RWPE2 (cell line): ENCODE measurements around the gene FAM81B.

Source experiments
- ATAC-seq: fragments of 200-7000 bp; cut with Tn5 transposase; 3 replicates; pipeline ENCODE4 v1.9.1; 2021; ENCODE audit warnings: low read depth
- DNase-seq: peaks from one replicate; pipeline ENCODE4 v3.0.0-alpha.2; 2020; ENCODE audit warnings: low spot score
- H3K27ac ChIP-seq: fragments of 450-650 bp; 2 replicates; pipeline ENCODE4 v1.5.1; 2017; ENCODE audit warnings: mild to moderate bottlenecking; ENCODE audit not compliant: poor library complexity, severe bottlenecking
- H3K27me3 ChIP-seq: fragments of 250-450 bp; sonication (Bioruptor Pico); 2 replicates; pipeline ENCODE4 v1.5.1; 2021; ENCODE audit warnings: mild to moderate bottlenecking, moderate library complexity; ENCODE audit not compliant: insufficient read depth, poor library complexity, severe bottlenecking
- H3K36me3 ChIP-seq: fragments of 250-450 bp; sonication (Bioruptor Pico); 2 replicates; pipeline ENCODE4 v1.5.1; 2020; ENCODE audit warnings: low read depth, mild to moderate bottlenecking, moderate library complexity
- H3K4me1 ChIP-seq: fragments of 250-450 bp; sonication (Bioruptor Pico); 2 replicates; pipeline ENCODE4 v1.5.1; 2021; ENCODE audit warnings: mild to moderate bottlenecking, moderate library complexity; ENCODE audit not compliant: insufficient read depth, poor library complexity, severe bottlenecking
- H3K4me3 ChIP-seq: fragments of 250-450 bp; sonication (Bioruptor Pico); 2 replicates; pipeline ENCODE4 v1.5.1; 2021; ENCODE audit warnings: mild to moderate bottlenecking, moderate library complexity; ENCODE audit not compliant: severe bottlenecking
- H3K9me3 ChIP-seq: fragments of 250-450 bp; sonication (Bioruptor Pico); 2 replicates; pipeline ENCODE4 v1.5.1; 2021; ENCODE audit warnings: mild to moderate bottlenecking, moderate library complexity; ENCODE audit not compliant: severe bottlenecking
- CTCF ChIP-seq: fragments of 450-650 bp; IDR thresholded peaks from one replicate; pipeline ENCODE4 v1.5.1; 2017; ENCODE audit warnings: mild to moderate bottlenecking, moderate library complexity; ENCODE audit not compliant: poor library complexity, severe bottlenecking

FAM81B gene

GRCh38 chr5:95398989-95399388 is 7.8 kb downstream of the FAM81B start:
- Histone ChIP-seq H3K27me3 (peaks cover 16% of the 10 kb centered on the region), H3K36me3 (no peaks in the 10 kb centered on the region), H3K4me1 (no peaks in the 10 kb centered on the region), H3K4me3 (no peak overlapping the region), H3K9me3 (no peaks in the 10 kb centered on the region), H3K27ac (no peak overlapping the region)
- no peak for TF ChIP-seq CTCF
- DNase-seq: no peak
- no peak for ATAC-seq

- no peak overlapping the region for H3K4me3 ChIP-seq
- no peak for ATAC-seq
- no peak for TF ChIP-seq CTCF
These were observed 10.5 kb downstream of the FAM81B start for GRCh38 chr5:95401626-95402025.

GRCh38 chr5:95403996-95404395 is 12.8 kb downstream of the FAM81B start:
- DNase-seq (no peak), ATAC-seq (peak; percentile 52; the same call in 1 of the 3 replicates)
- H3K27me3 ChIP-seq: no peaks in the 10 kb centered on the region
- H3K36me3 ChIP-seq: no peaks in the 10 kb centered on the region
- H3K4me1 ChIP-seq: no peaks in the 10 kb centered on the region
- H3K27ac ChIP-seq: no peak overlapping the region
- TF ChIP-seq CTCF: no peak
- no peak overlapping the region for H3K4me3 ChIP-seq
- no peaks in the 10 kb centered on the region for H3K9me3 ChIP-seq

More at GRCh38 chr5:95401626-95402025, 10.5 kb downstream of the FAM81B start:
- Histone ChIP-seq H3K4me1 (no peaks in the 10 kb centered on the region), H3K27me3 (peaks cover 5% of the 10 kb centered on the region), H3K9me3 (no peaks in the 10 kb centered on the region), H3K27ac (no peak overlapping the region), H3K36me3 (no peaks in the 10 kb centered on the region)
- no peak for DNase-seq

GRCh38 chr5:95406426-95407090 is 15.4 kb downstream of the FAM81B start:
- Histone ChIP-seq H3K4me1 (no peaks in the 10 kb centered on the region), H3K4me3 (no peak overlapping the region), H3K36me3 (no peaks in the 10 kb centered on the region), H3K27ac (peak overlapping the region; percentile 2), H3K27me3 (no peaks in the 10 kb centered on the region), H3K9me3 (no peaks in the 10 kb centered on the region)
- DNase-seq (no peak), ATAC-seq (peak; percentile 55)
- no peak for TF ChIP-seq CTCF

- Histone ChIP-seq H3K27ac (no peak overlapping the region), H3K9me3 (no peaks in the 10 kb centered on the region), H3K27me3 (no peaks in the 10 kb centered on the region), H3K4me1 (no peaks in the 10 kb centered on the region), H3K4me3 (no peak overlapping the region), H3K36me3 (no peaks in the 10 kb centered on the region)
- no peak for DNase-seq
- no peak for TF ChIP-seq CTCF
- ATAC-seq: no peak
These were observed 19.1 kb downstream of the FAM81B start for GRCh38 chr5:95410279-95410678.
